NCI-H82 treated with DMSO at 0.1 percent for 48 hours (cell line): ENCODE data around the gene CD1C.
"Not testable (repeated sequence)": the region's sequence is repeated elsewhere in the genome, so short reads cannot be mapped to it uniquely, and the experiment has no call there.

ENCODE experiments used
- DNase-seq: peaks from one replicate; lab custom pipeline; 2025; ENCODE audit not compliant: unreplicated experiment; lab: John Stamatoyannopoulos, UW

The CD1C gene

GRCh38 chr1:158289811-158290210, at the start of gene CD1C:
Gene CD1C (plus strand): TSS chr1:158289923. CDS start chr1:158290065, 142 bp downstream.
- DNase-seq, result no peak

DNA sequence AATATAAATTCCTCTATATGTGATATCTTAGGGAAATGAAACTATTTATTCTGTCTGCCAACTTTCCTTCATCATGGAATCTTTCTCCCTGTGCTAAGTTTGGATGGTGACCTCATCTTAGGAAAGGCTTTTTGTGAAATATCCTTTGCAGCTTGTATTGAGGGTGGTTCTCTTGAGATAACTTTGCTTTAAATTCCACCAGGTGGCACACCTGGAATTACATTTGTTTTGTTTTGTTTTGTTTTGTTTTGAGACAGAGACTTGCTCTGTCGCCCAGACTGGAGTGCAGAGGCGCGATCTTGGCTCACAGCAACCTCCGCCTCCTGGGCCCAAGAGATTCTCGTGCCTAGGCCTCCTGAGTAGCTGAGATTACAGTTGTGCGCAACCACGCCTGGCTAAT, 43.1 kb upstream of the CD1C start:
- DNase-seq, result no peak

- DNase-seq, result no peak
These were observed 41.6 kb upstream of the CD1C start for GRCh38 chr1:158248118-158248517.

GRCh38 chr1:158248771-158249170, 41.0 kb upstream of the CD1C start:
- no peak for DNase-seq

GRCh38 chr1:158249646-158250045, 40.1 kb upstream of the CD1C start:
- DNase-seq, result no peak

- DNase-seq, result no peak
These were observed 38.6 kb upstream of the CD1C start for GRCh38 chr1:158251163-158251562.

DNA sequence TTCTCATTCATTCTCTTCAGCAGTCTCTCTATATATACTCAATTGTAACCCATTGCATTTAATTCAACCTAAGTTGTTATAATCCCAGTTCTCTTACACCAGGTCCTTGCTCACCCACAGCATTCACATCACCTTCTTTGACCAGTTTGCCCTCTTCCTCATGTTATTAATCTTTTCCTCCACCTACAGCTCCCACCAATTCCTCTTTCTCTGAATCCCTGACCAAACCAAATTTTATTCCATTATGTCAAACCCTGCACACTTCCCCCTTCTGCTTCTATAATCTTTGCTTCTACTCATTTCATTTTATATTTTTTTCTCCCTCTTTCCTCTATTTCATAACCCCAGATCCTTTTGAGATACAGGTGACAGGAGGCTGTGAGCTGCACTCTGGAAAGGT, 34.1 kb upstream of the CD1C start:
- DNase-seq, result no peak

DNA sequence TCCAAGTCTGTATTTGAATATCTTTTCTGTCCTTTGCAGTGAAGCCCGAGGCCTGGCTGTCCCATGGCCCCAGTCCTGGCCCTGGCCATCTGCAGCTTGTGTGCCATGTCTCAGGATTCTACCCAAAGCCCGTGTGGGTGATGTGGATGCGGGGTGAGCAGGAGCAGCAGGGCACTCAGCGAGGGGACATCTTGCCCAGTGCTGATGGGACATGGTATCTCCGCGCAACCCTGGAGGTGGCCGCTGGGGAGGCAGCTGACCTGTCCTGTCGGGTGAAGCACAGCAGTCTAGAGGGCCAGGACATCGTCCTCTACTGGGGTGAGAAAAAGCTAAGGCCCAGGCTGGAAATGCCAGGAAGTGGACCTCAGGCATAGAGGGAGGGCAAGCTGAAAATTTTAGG, 33.0 kb upstream of the CD1C start:
- DNase-seq, result not testable (repeated sequence)

DNA sequence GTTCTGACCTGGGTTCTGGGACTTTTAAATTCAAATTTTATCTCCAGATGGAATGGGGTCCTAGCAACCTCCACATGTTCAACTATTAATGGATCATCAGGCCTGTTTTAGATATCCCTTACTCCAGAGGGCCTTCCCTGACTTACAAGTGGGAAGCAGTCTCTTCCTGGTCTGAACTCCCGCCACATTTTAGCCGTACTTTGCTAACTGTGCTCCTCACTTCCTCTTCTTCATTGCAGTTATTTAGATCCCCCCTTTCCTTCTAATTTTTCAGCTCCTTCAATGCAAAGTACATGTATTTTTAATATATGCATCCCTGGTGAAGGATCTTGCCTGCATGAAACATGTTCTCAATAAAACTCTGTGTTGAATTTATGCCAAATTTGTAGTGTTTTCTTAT, 31.8 kb upstream of the CD1C start:
- no peak for DNase-seq

DNA sequence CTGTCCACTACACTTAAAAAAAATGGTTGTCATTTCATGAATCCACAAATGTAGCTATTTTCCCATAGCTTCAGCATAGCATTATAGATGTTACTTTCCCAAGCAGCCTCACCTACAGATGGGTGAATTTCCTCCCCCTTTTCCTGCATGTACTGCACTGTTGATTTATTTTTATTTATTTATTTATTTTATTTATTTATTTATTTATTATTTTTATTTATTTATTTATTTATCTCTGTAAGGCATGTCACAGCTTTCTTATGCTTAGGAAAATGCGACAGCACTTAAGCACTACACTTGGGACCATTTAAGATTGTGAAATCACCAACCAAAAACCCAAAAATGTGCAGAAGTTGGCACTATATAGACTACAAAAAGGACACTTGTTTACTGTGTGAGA, 30.6 kb upstream of the CD1C start:
- DNase-seq, result no peak

DNA sequence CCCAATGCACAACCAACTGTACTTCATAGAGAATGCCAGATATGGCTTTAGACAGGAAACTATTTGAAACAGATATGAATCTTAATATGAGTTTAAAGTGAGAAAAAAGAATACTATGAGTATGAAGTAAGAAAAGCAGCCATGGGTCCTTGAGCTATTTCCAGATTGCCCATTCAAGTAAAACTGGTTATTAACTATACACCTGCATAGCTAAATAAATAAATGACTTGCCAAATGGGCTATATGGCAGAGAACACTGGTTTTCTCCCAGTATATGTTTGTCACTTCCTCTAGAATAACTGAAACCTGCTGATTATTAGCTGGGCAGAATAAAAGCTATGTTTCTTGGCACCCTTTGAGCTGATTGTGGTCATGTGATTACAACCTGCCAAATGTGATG, 17.0 kb upstream of the CD1C start:
- no peak for DNase-seq

DNA sequence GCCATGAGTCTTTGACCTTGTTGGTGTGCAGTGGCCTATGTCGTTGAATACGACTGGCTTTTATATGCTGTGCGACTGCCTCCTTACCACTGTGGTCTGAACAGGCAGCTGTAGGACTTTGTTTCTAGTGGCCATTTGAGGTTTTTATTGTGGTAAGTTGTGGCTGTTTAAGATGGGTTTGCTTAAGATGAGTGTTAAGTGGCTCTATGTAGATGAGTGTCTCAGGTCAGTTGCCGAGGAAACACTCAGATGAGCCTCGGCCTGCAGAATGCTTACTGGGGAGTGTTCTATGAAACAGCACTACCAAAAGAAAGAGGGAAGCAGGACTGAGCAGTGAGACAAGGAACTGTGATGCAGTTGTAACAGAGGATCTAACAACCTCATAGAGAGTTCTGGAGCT, 14.9 kb upstream of the CD1C start:
- no peak for DNase-seq

GRCh38 chr1:158282421-158282820, 7.3 kb upstream of the CD1C start:
- not testable (repeated sequence) for DNase-seq

DNA sequence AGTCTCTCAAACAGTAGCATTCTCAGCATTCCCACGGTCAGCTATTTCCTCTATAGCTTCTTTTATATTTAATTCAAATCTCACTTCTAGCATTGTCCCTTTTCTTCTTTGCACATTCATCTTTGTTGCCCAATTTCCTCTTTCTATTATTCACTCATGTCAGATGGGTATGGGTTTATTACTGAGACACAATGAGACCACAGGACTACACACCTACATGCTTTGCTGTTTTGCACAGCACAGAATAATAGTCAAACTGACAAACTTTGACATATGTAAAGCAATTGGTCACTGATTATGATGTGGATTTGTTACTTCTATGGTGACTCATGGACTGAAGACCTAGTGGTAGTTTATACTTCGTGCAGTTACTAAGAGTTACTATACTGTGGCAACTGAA, 5.8 kb upstream of the CD1C start:
- DNase-seq, result no peak

GRCh38 chr1:158285756-158286241, 3.9 kb upstream of the CD1C start:
- DNase-seq, result no peak

GRCh38 chr1:158286487-158286886, 3.2 kb upstream of the CD1C start:
- DNase-seq, result no peak

DNA sequence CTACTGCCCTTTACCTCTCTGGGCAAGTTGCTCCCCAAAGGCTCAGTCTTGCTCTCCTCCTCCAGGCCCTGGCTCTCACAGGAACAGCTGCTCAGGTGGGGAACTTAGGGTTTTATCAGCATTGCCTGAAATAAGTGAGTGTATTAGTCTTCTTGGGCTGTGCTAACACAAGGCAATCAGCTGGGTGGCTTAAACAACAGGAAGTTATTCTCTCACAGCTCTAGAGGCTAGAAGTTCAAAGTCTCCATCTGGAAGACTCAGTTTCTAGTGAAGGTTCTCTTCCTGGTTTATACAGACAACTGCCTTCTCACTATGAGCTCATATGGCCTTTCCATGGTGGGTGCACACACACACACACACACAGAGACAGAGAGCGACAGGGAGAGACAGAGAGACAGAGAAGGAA, 2.8 kb upstream of the CD1C start:
- DNase-seq, result no peak

DNA sequence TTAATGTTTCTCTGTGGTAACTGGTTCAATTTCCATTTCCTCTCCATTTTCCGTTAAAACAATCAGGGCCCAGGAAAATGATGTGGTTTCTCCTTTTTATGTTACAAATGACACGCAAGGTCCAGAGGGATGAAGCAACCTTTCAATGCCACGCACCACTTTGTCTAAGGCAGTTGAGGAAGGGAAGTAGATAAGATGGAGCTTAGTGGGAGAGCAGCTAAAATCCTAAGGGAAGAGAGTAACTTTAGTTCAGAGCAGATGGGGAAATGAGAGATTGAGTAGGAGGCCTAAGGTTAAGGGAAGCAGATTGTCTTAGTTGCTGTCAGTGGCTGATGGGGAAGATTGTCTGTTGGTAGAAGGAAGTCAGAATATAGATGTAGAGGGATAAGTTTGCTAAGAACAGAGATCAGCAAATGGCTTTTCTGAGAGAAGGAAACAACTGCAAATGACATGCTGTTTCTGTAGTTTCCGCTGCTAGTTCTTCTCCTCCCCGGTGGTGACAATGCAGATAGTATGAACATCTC, 660 bp downstream of the CD1C start:
- DNase-seq, result no peak

- no peak for DNase-seq
These were observed 6.1 kb downstream of the CD1C start for GRCh38 chr1:158295791-158296190.

DNA sequence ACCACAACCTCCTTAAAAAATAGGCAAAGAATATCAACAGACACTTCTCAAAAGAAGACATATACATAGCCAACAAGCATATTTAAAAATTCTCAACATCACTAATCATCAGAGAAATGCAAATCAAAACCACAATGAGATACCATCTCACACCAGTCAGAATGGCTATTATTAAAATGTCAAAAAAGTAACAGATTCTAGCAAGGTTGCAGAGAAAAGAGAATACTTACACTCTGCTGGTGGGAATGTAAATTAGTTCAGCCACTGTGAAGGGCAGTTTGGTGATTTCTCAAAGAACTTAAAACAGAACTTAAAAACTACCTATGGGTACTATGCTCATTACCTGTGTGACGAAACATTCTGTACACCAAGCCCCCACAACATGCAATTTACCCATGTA, 20.9 kb downstream of the CD1C start:
- no peak for DNase-seq

GRCh38 chr1:158311066-158311465, 21.3 kb downstream of the CD1C start:
- DNase-seq, result no peak

GRCh38 chr1:158323866-158324265, 34.1 kb downstream of the CD1C start:
- DNase-seq, result no peak

GRCh38 chr1:158324395-158324794, 34.7 kb downstream of the CD1C start:
- DNase-seq, result no peak

GRCh38 chr1:158327481-158327880, 37.8 kb downstream of the CD1C start:
- no peak for DNase-seq
